HG03060 (cell line): ENCODE results near the gene UGT1A10.
"Not testable (repeated sequence)": the region's sequence is repeated elsewhere in the genome, so short reads cannot be mapped to it uniquely, and the experiment has no call there.

ENCODE experiments used
- ATAC-seq: cut with Tn5 transposase; IDR thresholded peaks from one replicate; pipeline ENCODE4 v1.9.1; 2021; ENCODE audit warnings: low read depth, moderate number of reproducible peaks; ENCODE audit not compliant: unreplicated experiment

Gene UGT1A10

GRCh38 chr2:233691443-233692433, 55.5 kb downstream of the UGT1A10 start:
- no peak for ATAC-seq

DNA sequence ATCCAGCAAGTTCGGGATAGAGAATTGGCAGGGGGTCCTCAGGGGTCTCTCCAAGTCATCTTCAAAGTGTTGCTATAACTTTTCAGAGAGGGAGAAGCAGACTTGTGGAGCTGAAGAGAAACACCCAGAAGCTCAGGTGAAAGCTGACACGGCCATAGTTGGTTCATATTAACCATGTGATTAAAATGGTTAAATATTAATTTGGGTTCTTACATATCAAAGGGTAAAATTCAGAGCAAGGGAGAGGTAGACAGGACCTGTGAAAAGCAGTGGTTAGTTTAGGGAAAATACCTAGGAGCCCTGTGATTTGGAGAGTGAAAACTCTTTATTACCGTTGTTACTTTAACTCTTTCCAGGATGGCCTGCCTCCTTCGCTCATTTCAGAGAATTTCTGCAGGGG, 56.4 kb downstream of the UGT1A10 start, which contains the start of gene UGT1A6:
UGT1A6 (plus strand) TSS at position 243 of the 400 bp plus-strand sequence; CDS start at position 358, 115 bp downstream.
- ATAC-seq: no peak

- ATAC-seq: no peak
Measured at GRCh38 chr2:233693963-233694362, 57.7 kb downstream of the UGT1A10 start.

GRCh38 chr2:233698740-233699139, 62.5 kb downstream of the UGT1A10 start:
- ATAC-seq: no peak

- ATAC-seq: no peak
Measured at GRCh38 chr2:233699424-233700027, 63.3 kb downstream of the UGT1A10 start.

GRCh38 chr2:233700028-233700635, 63.9 kb downstream of the UGT1A10 start:
- no peak for ATAC-seq

GRCh38 chr2:233700842-233701241, 64.6 kb downstream of the UGT1A10 start:
- not testable (repeated sequence) for ATAC-seq

DNA sequence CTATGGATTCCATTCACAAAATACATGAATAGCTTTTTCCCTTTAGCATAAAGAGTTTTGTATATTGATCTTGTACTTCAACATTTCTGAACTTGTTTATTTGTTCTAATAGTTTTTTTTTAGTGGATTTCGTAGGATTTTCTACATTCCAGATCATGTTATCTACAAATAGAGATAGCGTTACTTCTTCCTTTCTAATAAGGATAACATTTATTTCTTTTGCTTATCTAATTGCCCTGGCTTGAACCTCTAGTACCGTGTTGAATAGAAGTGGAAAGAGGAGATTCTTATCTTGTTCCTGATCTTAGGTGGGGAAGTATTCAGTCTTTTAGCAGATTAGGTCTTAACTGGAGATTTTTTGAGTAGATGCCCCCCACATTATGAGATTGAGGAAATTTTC, 66.0 kb downstream of the UGT1A10 start:
- no peak for ATAC-seq

GRCh38 chr2:233705911-233706506, 69.8 kb downstream of the UGT1A10 start:
- no peak for ATAC-seq

GRCh38 chr2:233706720-233707119, 70.5 kb downstream of the UGT1A10 start:
- no peak for ATAC-seq

DNA sequence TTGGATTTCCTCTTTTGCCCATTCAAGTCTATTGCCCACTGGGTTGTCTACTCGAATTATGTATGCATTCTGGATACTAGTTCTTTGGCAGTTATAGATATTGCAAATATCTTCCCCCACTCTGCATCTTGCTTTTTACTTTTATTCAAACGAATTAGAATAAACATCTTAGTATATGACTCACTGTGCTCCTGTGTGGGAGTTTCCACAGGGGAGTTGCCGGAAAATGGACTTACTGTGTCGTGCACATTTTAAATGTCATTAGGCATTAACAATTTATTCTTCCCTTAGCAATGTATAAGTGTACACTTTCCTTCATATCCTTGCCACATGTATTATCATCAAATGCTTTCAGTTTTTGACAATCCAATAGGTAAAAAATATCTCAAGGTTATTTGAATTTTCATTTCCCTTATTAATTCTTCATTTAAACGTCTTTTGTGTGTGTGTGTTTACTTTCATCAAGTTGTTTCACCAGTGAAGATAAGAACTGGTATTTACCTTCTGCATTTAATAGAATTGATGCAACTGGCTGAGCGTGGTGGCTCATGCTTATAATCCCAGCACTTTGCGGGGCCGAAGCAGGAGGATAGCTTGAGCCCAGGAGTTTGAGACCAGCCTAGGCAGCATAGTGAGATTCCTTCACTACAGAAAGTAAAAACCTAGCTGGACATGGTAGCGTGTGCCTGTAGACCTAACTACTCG, 71.8 kb downstream of the UGT1A10 start:
- ATAC-seq: no peak

GRCh38 chr2:233708942-233709341, 72.7 kb downstream of the UGT1A10 start:
- no peak for ATAC-seq

DNA sequence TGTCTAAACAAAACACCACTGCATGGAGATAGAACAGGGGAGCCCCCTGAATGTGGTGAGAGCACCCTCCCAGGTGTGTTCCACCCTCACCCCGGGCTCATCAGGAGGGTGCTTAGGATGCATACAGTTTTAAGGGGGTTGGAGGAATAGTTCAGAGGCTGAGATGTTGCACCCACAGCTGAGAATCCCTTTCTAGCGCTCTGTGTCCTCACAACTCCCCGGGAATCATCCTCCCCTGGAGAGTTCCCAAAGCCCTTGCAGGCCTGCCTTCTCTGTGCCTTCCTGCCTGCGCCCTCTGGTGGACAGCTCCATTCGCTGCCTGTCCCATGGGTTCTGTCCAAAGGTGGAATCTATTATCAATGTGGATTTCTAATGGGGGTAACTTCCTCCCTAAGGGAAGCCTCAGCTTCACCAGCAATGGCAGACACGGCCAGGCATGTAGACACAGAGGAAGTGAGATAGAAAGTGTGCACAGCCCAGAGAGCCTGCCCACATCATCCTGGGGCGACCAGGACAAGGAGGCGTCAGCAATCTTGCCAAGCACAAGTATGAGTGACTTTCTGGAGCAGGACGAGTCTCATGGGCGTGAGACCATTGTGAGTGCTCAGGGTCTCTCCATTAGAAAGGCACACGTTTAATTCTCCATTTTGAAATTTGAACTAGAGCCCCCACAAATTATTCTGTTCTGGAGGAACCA, 75.2 kb downstream of the UGT1A10 start:
- ATAC-seq: no peak

- ATAC-seq: no peak
Measured at GRCh38 chr2:233712611-233713261, 76.5 kb downstream of the UGT1A10 start, which contains the start of gene UGT1A5. UGT1A5 (plus strand) TSS chr2:233712907; CDS start chr2:233712992, 85 bp downstream.

DNA sequence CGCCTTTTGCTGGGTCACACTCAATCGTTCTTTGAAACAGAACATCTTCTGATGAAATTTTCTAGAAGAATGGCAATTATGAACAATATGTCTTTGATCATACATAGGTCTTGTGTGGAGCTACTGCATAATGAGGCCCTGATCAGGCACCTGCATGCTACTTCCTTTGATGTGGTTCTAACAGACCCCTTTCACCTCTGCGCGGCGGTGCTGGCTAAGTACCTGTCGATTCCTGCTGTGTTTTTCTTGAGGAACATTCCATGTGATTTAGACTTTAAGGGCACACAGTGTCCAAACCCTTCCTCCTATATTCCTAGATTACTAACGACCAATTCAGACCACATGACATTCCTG, 77.0 kb downstream of the UGT1A10 start:
- ATAC-seq: no peak

DNA sequence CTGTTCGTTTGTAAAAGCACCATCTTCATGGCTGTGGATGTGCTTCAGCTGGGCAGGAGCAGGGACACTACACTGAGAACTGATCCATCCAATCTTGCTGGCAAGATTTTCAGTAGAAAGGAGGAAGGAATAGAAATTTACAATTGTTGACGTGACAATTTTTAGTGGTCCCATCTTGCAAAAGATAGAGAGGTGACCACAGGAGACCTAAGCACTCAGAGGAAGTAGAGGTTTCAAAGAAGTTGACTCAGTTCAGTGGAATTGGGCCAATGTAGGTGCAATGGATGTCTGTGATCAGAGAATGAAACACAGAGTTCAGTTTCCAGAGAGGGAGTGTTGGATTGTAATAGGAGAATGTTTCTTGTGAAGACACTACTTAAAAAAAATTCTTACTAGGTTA, 77.9 kb downstream of the UGT1A10 start:
- ATAC-seq: no peak

- ATAC-seq: no peak
Measured at GRCh38 chr2:233718552-233718951, 82.3 kb downstream of the UGT1A10 start, which contains the start of gene UGT1A4. UGT1A4 (plus strand) TSS chr2:233718736; CDS start chr2:233718821, 85 bp downstream.

- ATAC-seq: no peak
Measured at GRCh38 chr2:233728723-233729301, 92.6 kb downstream of the UGT1A10 start, which contains the start of gene UGT1A3. UGT1A3 (plus strand) TSS chr2:233729042; CDS start chr2:233729127, 85 bp downstream.
